HuH-7 (cell line): ENCODE measurements around the gene WDR83.

Experiments
- DNase-seq: peaks from one replicate; pipeline ENCODE4 v3.0.0; 2011; ENCODE audit warnings: low spot score

WDR83 gene

GRCh38 chr19:12715929-12716328, 49.3 kb downstream of the WDR83 start:
- DNase-seq: no peak

GRCh38 chr19:12720296-12720695, 53.7 kb downstream of the WDR83 start:
- no peak for DNase-seq

- no peak for DNase-seq
Observed at GRCh38 chr19:12720851-12721655, 54.4 kb downstream of the WDR83 start.

- DNase-seq: peak; percentile 64
Observed at GRCh38 chr19:12721656-12722565, 55.3 kb downstream of the WDR83 start.

- peak; percentile 99 for DNase-seq
Observed at GRCh38 chr19:12722566-12723380, 56.2 kb downstream of the WDR83 start.

GRCh38 chr19:12723381-12723640, 56.7 kb downstream of the WDR83 start:
- no peak for DNase-seq

GRCh38 chr19:12723641-12724426, 57.2 kb downstream of the WDR83 start, which contains the start of gene TNPO2:
Gene TNPO2, minus strand, starts transcription at chr19:12723932. Its CDS starts 2,955 bp downstream, at chr19:12720977.
- DNase-seq: peak; percentile 83
